ENCODE data around the gene GLB1L3.
A peak's percentile ranks its signal among the peaks of the same experiment; 100 is the strongest.

The GLB1L3 gene

GRCh38 chr11:134331354-134332188 is 55.4 kb downstream of the GLB1L3 start, which contains the start of gene GLB1L2:
GLB1L2 (plus strand) TSS chr11:134331988; CDS start chr11:134332062, 74 bp downstream.
- H3K4me3 ChIP-seq (replicated peaks; ENCODE audit: low read depth, low read length): no peak within 1 kb of the TSS
- DNase-seq (ENCODE audit: extremely low read depth, insufficient read length): peak; percentile 74
- H3K27me3 ChIP-seq (replicated peaks; ENCODE audit: control insufficient read depth, insufficient read depth, low read length): no peaks in the 10 kb centered on the region; the same call in 1 of the 2 replicates
- H3K36me3 ChIP-seq (ENCODE audit: control insufficient read depth, insufficient read depth, low read length): no peaks in the 10 kb centered on the region
- no peak for TF ChIP-seq CTCF (IDR thresholded peaks at IDR 0.05; ENCODE audit: insufficient read depth, low read length, poor library complexity, severe bottlenecking)

GRCh38 chr11:134332189-134332631 is 56.0 kb downstream of the GLB1L3 start:
- Histone ChIP-seq H3K36me3 (ENCODE audit: control insufficient read depth, insufficient read depth, low read length) (no peaks in the 10 kb centered on the region), H3K27me3 (replicated peaks; ENCODE audit: control insufficient read depth, insufficient read depth, low read length) (no peaks in the 10 kb centered on the region; the same call in 1 of the 2 replicates), H3K4me3 (replicated peaks; ENCODE audit: low read depth, low read length) (no peak overlapping the region)
- DNase-seq (ENCODE audit: extremely low read depth, insufficient read length): no peak
- no peak for TF ChIP-seq CTCF (IDR thresholded peaks at IDR 0.05; ENCODE audit: insufficient read depth, low read length, poor library complexity, severe bottlenecking)

GRCh38 chr11:134332782-134333181 is 56.6 kb downstream of the GLB1L3 start:
- DNase-seq (ENCODE audit: extremely low read depth, insufficient read length): no peak
- no peak for TF ChIP-seq CTCF (IDR thresholded peaks at IDR 0.05; ENCODE audit: insufficient read depth, low read length, poor library complexity, severe bottlenecking)
- Histone ChIP-seq H3K4me3 (replicated peaks; ENCODE audit: low read depth, low read length) (no peak overlapping the region), H3K36me3 (ENCODE audit: control insufficient read depth, insufficient read depth, low read length) (no peaks in the 10 kb centered on the region), H3K27me3 (replicated peaks; ENCODE audit: control insufficient read depth, insufficient read depth, low read length) (no peaks in the 10 kb centered on the region; the same call in 1 of the 2 replicates)

GRCh38 chr11:134333312-134333711 is 57.1 kb downstream of the GLB1L3 start:
- Histone ChIP-seq H3K4me3 (replicated peaks; ENCODE audit: low read depth, low read length) (no peak overlapping the region), H3K36me3 (ENCODE audit: control insufficient read depth, insufficient read depth, low read length) (no peaks in the 10 kb centered on the region), H3K27me3 (replicated peaks; ENCODE audit: control insufficient read depth, insufficient read depth, low read length) (no peaks in the 10 kb centered on the region; the same call in 1 of the 2 replicates)
- TF ChIP-seq CTCF (IDR thresholded peaks at IDR 0.05; ENCODE audit: insufficient read depth, low read length, poor library complexity, severe bottlenecking): no peak
- DNase-seq (ENCODE audit: extremely low read depth, insufficient read length): no peak

- no peak for DNase-seq (ENCODE audit: extremely low read depth, insufficient read length)
- Histone ChIP-seq H3K36me3 (ENCODE audit: control insufficient read depth, insufficient read depth, low read length) (no peaks in the 10 kb centered on the region), H3K27me3 (replicated peaks; ENCODE audit: control insufficient read depth, insufficient read depth, low read length) (no peaks in the 10 kb centered on the region; the same call in 1 of the 2 replicates), H3K4me3 (replicated peaks; ENCODE audit: low read depth, low read length) (no peak overlapping the region)
- no peak for TF ChIP-seq CTCF (IDR thresholded peaks at IDR 0.05; ENCODE audit: insufficient read depth, low read length, poor library complexity, severe bottlenecking)
These were observed 57.8 kb downstream of the GLB1L3 start for GRCh38 chr11:134333946-134334345.

All from GM06990 (cell line).